Gastrocnemius medialis (tissue), 4 donors: ENCODE results near the gene TIGD1. TPM values are rescaled to one million over a fixed set of nuclear protein-coding genes. Genes with fewer than 3 reads are reported as not detected.
A peak's percentile ranks its signal among the peaks of the same experiment; 100 is the strongest.

Experiments
- ATAC-seq, 2 donors: fragments of 150-250 bp; one replicate each; pipeline ENCODE4 v1.9.1; 2016
- DNase-seq, 2 donors: peaks; one replicate each; pipeline ENCODE4 v3.0.0-alpha.2; 2019
- H3K27ac ChIP-seq, 4 donors: fragments of 200-600 bp; sonication (generic); 1 replicate in 1 of 4; 2 replicates in 3 of 4; pipeline ENCODE4 v1.5.1; 2016 to 2018; ENCODE audit warnings: mild to moderate bottlenecking in 2 of 4, moderate library complexity in 1 of 4
- H3K27me3 ChIP-seq, 3 donors: fragments of 200-600 bp; sonication (generic) in 2 of 3; 1 replicate in 1 of 3; 2 replicates in 2 of 3; pipeline versions ENCODE4 v1.5.1 to v1.6.0; 2016 to 2019; ENCODE audit warnings: mild to moderate bottlenecking in 1 of 3, moderate library complexity in 1 of 3
- H3K36me3 ChIP-seq, 2 donors: fragments of 200-600 bp; sonication (generic) in 1 of 2; one replicate each; pipeline ENCODE4 v1.5.1; 2017 to 2018
- H3K4me1 ChIP-seq, 2 donors: fragments of 200-600 bp; sonication (generic) in 1 of 2; one replicate each; pipeline ENCODE4 v1.5.1; 2016 to 2017; ENCODE audit warnings: mild to moderate bottlenecking in 2 of 2
- H3K4me3 ChIP-seq, 4 donors: fragments of 200-600 bp; sonication (generic) in 3 of 4; 1 replicate in 1 of 4; 2 replicates in 3 of 4; pipeline ENCODE4 v1.5.1; 2016 to 2019; ENCODE audit warnings: mild to moderate bottlenecking in 2 of 4
- H3K9me3 ChIP-seq, 3 donors: fragments of 200-600 bp; sonication (generic) in 2 of 3; 1 replicate in 1 of 3; 2 replicates in 2 of 3; pipeline ENCODE4 v1.5.1; 2016 to 2019
- CTCF ChIP-seq, 5 experiments: fragments of 450-650 bp in 3 of 5; fragments of 200-600 bp in 2 of 5; sonication (generic) in 2 of 5; IDR thresholded peaks in 4 of 5; conservative IDR thresholded peaks in 1 of 5; 1 replicate in 4 of 5; 2 replicates in 1 of 5; pipeline ENCODE4 v1.5.1; 2016 to 2019; ENCODE audit warnings: antibody characterized with exemption in 5 of 5, mild to moderate bottlenecking in 3 of 5, moderate library complexity in 3 of 5
- POLR2A ChIP-seq, 2 donors: fragments of 450-650 bp; IDR thresholded peaks; one replicate each; pipeline ENCODE4 v1.6.1; 2017; ENCODE audit warnings: antibody characterized with exemption in 2 of 2, mild to moderate bottlenecking in 2 of 2, moderate library complexity in 2 of 2
- in situ Hi-C, 4 donors: fragments of 200-750 bp; cut with MboI; loops; one replicate each; pipeline versions ENCODE4 v1.15.0 to v1.8.0; 2017; ENCODE audit warnings: low sequenced_read_pairs in 4 of 4
- intact Hi-C: fragments of 100-400 bp; cut with DNase I; formaldehyde crosslinking; loops from one replicate; pipeline ENCODE4 v1.15.1; 2023; ENCODE audit warnings: low total_unique reads
- total RNA-seq, 4 donors: library from RNA; depleted of rRNA; stranded (reverse); fragments of >200 nt; gene quantifications; one replicate each; pipeline versions ENCODE4 v1.1.0 to v1.2.3, GENCODE V29; 2016

TIGD1 gene
- total RNA-seq, result 1 to 10 TPM; 1.4 to 3.0 (median 2.1) TPM

DNA sequence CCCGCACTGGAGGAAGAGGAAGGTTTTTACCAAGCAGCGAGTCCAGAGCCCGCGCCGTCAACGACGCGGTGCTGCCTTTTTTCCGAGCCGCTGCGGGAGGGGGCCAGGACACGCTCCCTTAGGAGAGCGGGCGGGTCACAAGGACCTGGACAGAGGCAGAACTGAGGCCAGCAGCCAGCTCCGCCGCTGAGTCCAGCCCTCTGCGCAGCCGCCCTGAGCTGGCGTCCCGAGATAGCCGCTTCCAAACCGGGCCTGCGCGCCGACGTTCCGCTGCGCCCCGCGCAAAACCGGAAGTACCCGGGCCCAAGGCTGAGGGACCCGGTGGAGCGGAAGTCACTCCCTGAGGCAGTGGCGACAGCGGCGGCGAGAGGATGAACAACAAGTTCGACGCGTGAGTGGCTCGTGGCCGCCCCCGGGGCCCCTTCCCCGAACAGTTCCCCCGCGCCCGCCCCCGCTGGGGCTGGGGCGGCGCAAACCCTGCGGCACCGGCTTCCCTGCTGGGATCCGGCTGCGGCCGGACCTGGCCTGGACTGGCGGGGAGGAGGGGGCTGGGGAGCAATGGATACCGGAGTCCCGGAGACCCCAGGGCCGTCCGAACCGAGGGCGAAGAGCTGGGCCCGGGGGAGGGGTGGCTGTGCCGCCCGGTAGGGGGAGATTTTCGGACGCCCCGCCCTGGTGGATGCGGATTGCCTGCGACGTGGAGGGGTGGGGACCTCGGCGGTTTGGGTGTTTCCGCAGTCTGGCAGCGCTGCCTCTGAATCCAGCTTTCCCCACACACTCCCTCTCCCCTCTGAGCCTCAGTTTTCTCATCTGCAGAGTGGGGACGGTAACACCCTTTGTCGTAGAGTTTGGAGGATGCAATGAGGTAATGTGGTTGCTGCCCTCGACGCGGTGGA lies at the start of gene TIGD1, which contains the start of gene EIF4E2:
TSS of gene TIGD1 (minus strand) at position 204 of the 896 bp plus-strand sequence. CDS start 675 bp downstream, outside the sequence.
TSS of gene EIF4E2 (plus strand) at position 336 of the 896 bp plus-strand sequence. CDS start at position 372, 36 bp downstream.
- in situ Hi-C loops, result no loop called here
- DNase-seq, result peak; percentile 93 to 96
- no peaks in the 10 kb centered on the region for H3K9me3 ChIP-seq
- TF ChIP-seq CTCF (IDR thresholded peaks at IDR 0.05 in 4 of 5, conservative IDR thresholded peaks at IDR 0.05 in 1 of 5) (peak; percentile 25 to 47 (median 45)), POLR2A (IDR thresholded peaks at IDR 0.05) (peak; percentile 86 to 88)
- peak within 1 kb of the TSS; percentile 95 to 100 (median 99) for H3K27ac ChIP-seq
- H3K27me3 ChIP-seq, result no peaks in the 10 kb centered on the region
- H3K36me3 ChIP-seq, result peaks cover 0 to 16% of the 10 kb centered on the region in 2 donors
- peaks cover 46 to 51% of the 10 kb centered on the region in 2 donors for H3K4me1 ChIP-seq
- intact Hi-C loops, result loop anchor here (2.0 kb wide), 2 partner anchors 24 kb away; partner anchors contain the start of gene CHRND
- peak; percentile 89 to 92 for ATAC-seq
- peak within 1 kb of the TSS; percentile 70 to 100 (median 92) for H3K4me3 ChIP-seq

DNA sequence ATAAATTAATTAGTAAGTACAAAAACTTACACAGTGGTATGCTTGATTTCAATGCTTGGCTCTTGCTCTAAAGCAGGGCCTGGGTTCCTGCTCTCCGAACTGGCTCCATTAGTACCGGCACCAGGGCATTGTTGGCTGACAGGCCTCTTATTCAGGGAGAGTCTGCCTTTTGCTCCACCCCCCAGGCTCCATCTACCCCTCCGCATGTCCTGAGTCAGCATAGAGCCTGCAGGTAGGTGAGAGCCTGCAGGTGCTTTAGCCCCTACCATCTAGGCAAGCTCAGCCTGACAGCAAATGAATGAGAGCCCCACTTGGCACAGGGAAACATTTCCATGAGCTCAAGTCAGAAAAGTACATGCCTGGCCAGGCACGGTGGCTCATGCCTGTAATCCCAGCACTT lies 47.9 kb upstream of the TIGD1 start:
- Histone ChIP-seq H3K4me3 (no peak overlapping the region), H3K27ac (no peak overlapping the region), H3K9me3 (no peaks in the 10 kb centered on the region), H3K4me1 (peaks cover 9 to 10% of the 10 kb centered on the region in 2 donors), H3K27me3 (no peaks in the 10 kb centered on the region), H3K36me3 (no peaks in the 10 kb centered on the region)
- DNase-seq, result no peak
- intact Hi-C loops, result no loop called here
- in situ Hi-C loops, result no loop called here
- ATAC-seq, result no peak
- TF ChIP-seq POLR2A (IDR thresholded peaks at IDR 0.05) (no peak), CTCF (IDR thresholded peaks at IDR 0.05 in 4 of 5, conservative IDR thresholded peaks at IDR 0.05 in 1 of 5) (no peak)

GRCh38 chr2:232597362-232598079 lies 47.2 kb upstream of the TIGD1 start:
- Histone ChIP-seq H3K27me3 (no peaks in the 10 kb centered on the region), H3K36me3 (no peaks in the 10 kb centered on the region), H3K9me3 (no peaks in the 10 kb centered on the region), H3K4me3 (no peak overlapping the region), H3K4me1 (peaks cover 15 to 17% of the 10 kb centered on the region in 2 donors), H3K27ac (no peak overlapping the region)
- no peak for DNase-seq
- TF ChIP-seq POLR2A (IDR thresholded peaks at IDR 0.05) (no peak), CTCF (IDR thresholded peaks at IDR 0.05 in 4 of 5, conservative IDR thresholded peaks at IDR 0.05 in 1 of 5) (no peak)
- in situ Hi-C loops (no loop called here), intact Hi-C loops (no loop called here)
- ATAC-seq, result no peak

GRCh38 chr2:232593982-232594381 lies 43.6 kb upstream of the TIGD1 start:
- DNase-seq, result no peak
- no peaks in the 10 kb centered on the region for H3K9me3 ChIP-seq
- H3K4me3 ChIP-seq, result no peak overlapping the region
- H3K4me1 ChIP-seq, result peaks cover 21 to 40% of the 10 kb centered on the region in 2 donors
- no peaks in the 10 kb centered on the region for H3K27me3 ChIP-seq
- in situ Hi-C loops, result no loop called here
- no peaks in the 10 kb centered on the region for H3K36me3 ChIP-seq
- intact Hi-C loops, result no loop called here
- ATAC-seq, result no peak
- peak overlapping the region in 3 of 4 donors; percentile 89 to 96 (median 95) for H3K27ac ChIP-seq
- TF ChIP-seq POLR2A (IDR thresholded peaks at IDR 0.05), result no peak
- no peak for TF ChIP-seq CTCF (IDR thresholded peaks at IDR 0.05 in 4 of 5, conservative IDR thresholded peaks at IDR 0.05 in 1 of 5)
